Lower leg skin (tissue), 4 donors: ENCODE measurements around the gene EMC8. TPM values are rescaled to one million over a fixed set of nuclear protein-coding genes. Genes with fewer than 3 reads are reported as not detected.

Experiments
- DNase-seq, 2 donors: peaks; one replicate each; pipeline ENCODE4 v3.0.0-alpha.2; 2019; ENCODE audit warnings: low spot score in 2 of 2
- H3K4me3 ChIP-seq: fragments of 200-600 bp; sonication (generic); 2 replicates; pipeline ENCODE4 v1.5.1; 2017; ENCODE audit warnings: mild to moderate bottlenecking, low read depth; ENCODE audit not compliant: poor library complexity, severe bottlenecking
- CTCF ChIP-seq, 3 donors: fragments of 450-650 bp; IDR thresholded peaks; one replicate each; pipeline ENCODE4 v1.5.1; 2016; ENCODE audit warnings: antibody characterized with exemption in 3 of 3, mild to moderate bottlenecking in 3 of 3, moderate library complexity in 2 of 3
- POLR2A ChIP-seq, 2 donors: fragments of 450-650 bp; IDR thresholded peaks; one replicate each; pipeline ENCODE4 v1.6.1; 2016 to 2017; ENCODE audit warnings: antibody characterized with exemption in 2 of 2, mild to moderate bottlenecking in 1 of 2, moderate library complexity in 1 of 2
- WGBS, 2 donors: methylation state at CpG; one replicate each; pipeline ENCODE4 v1.1.5; 2018; 5-methylcytosine and 5-hydroxymethylcytosine counted together
- intact Hi-C: fragments of 100-400 bp; cut with DNase I; formaldehyde crosslinking; loops from one replicate; pipeline ENCODE4 v1.15.0; 2023; ENCODE audit warnings: low total_unique reads
- total RNA-seq, 4 donors: library from RNA; depleted of rRNA; stranded (reverse); fragments of >200 nt; gene quantifications; one replicate each; pipeline ENCODE4 v1.1.0, GENCODE V29; 2016

EMC8 gene
- total RNA-seq, 4 donors from 2014 or later = 15.5 to 27.5 (median 18.4) TPM

GRCh38 chr16:85765767-85766166, 33.6 kb downstream of the EMC8 start:
- no peak for TF ChIP-seq CTCF (IDR thresholded peaks at IDR 0.05)
- no peak for TF ChIP-seq POLR2A (IDR thresholded peaks at IDR 0.05)
- intact Hi-C loops = no loop called here
- 68 to 74% methylated on average over 8 of the region's 8 CpGs for WGBS, 2 donors
- no peak for DNase-seq
- H3K4me3 ChIP-seq = no peak overlapping the region

- no peak for TF ChIP-seq POLR2A (IDR thresholded peaks at IDR 0.05)
- no peak for TF ChIP-seq CTCF (IDR thresholded peaks at IDR 0.05)
- DNase-seq = no peak
- 32 to 38% methylated on average over 8 of the region's 8 CpGs for WGBS, 2 donors
- no peak overlapping the region for H3K4me3 ChIP-seq
- intact Hi-C loops = no loop called here
Observed at GRCh38 chr16:85765211-85765610, 34.1 kb downstream of the EMC8 start.

GRCh38 chr16:85763616-85764015, 35.7 kb downstream of the EMC8 start:
- intact Hi-C loops = no loop called here
- 83 to 95% methylated on average over 2 of the region's 2 CpGs for WGBS, 2 donors
- no peak for DNase-seq
- TF ChIP-seq POLR2A (IDR thresholded peaks at IDR 0.05) (no peak), CTCF (IDR thresholded peaks at IDR 0.05) (no peak)
- no peak overlapping the region for H3K4me3 ChIP-seq

- intact Hi-C loops = no loop called here
- WGBS, 2 donors = 90 to 96% methylated on average over 7 to 9 of the region's 12 CpGs
- no peak for DNase-seq
- no peak overlapping the region for H3K4me3 ChIP-seq
- TF ChIP-seq CTCF (IDR thresholded peaks at IDR 0.05) = no peak
- no peak for TF ChIP-seq POLR2A (IDR thresholded peaks at IDR 0.05)
Observed at GRCh38 chr16:85762970-85763369, 36.4 kb downstream of the EMC8 start.

GRCh38 chr16:85761861-85762260, 37.5 kb downstream of the EMC8 start:
- TF ChIP-seq CTCF (IDR thresholded peaks at IDR 0.05) (no peak), POLR2A (IDR thresholded peaks at IDR 0.05) (no peak)
- no peak for DNase-seq
- H3K4me3 ChIP-seq = no peak overlapping the region
- intact Hi-C loops = no loop called here
- whole genome bisulfite sequencing, 2 donors = 60 to 68% methylated on average over 6 of the region's 6 CpGs

- intact Hi-C loops = no loop called here
- TF ChIP-seq POLR2A (IDR thresholded peaks at IDR 0.05) (no peak), CTCF (IDR thresholded peaks at IDR 0.05) (no peak)
- no peak overlapping the region for H3K4me3 ChIP-seq
- DNase-seq = no peak
- WGBS, 2 donors = 58 to 67% methylated on average over 20 of the region's 20 CpGs
Observed at GRCh38 chr16:85759631-85760419, 39.5 kb downstream of the EMC8 start.
